Left lung (tissue), 10 donors: ENCODE results near the gene ZNF710. TPM values are rescaled to one million over a fixed set of nuclear protein-coding genes. Genes with fewer than 3 reads are reported as not detected.

Experiments
- ATAC-seq: fragments of 200-7000 bp; cut with Tn5 transposase; one replicate; pipeline ENCODE4 v1.9.1; 2020; ENCODE audit warnings: moderate library complexity
- DNase-seq, 4 donors: peaks; one replicate each; pipeline ENCODE4 v3.0.0-alpha.2; 2013 to 2020
- H3K27ac ChIP-seq, 2 donors: fragments of 200-600 bp; sonication (generic) in 1 of 2; one replicate each; pipeline versions ENCODE4 v1.5.0 to v1.8.0; 2020 to 2021
- H3K27me3 ChIP-seq, 2 donors: fragments of 200-600 bp; sonication (generic) in 1 of 2; one replicate each; pipeline versions ENCODE4 v1.5.0 to v1.8.0; 2020 to 2021
- H3K36me3 ChIP-seq, 2 donors: fragments of 200-600 bp; sonication (generic) in 1 of 2; one replicate each; pipeline versions ENCODE4 v1.5.0 to v1.8.0; 2020 to 2021
- H3K4me1 ChIP-seq, 2 donors: fragments of 200-600 bp; one replicate each; pipeline ENCODE4 v1.8.0; 2021
- H3K4me3 ChIP-seq, 2 donors: fragments of 200-600 bp; sonication (generic) in 1 of 2; one replicate each; pipeline versions ENCODE4 v1.5.0 to v1.8.0; 2020 to 2021; ENCODE audit warnings: mild to moderate bottlenecking in 1 of 2
- H3K9me3 ChIP-seq, 2 donors: fragments of 200-600 bp; sonication (generic) in 1 of 2; one replicate each; pipeline versions ENCODE4 v1.5.0 to v1.8.0; 2020 to 2021
- intact Hi-C, 2 donors: fragments of 100-400 bp; cut with DNase I; formaldehyde crosslinking; loops; one replicate each; pipeline versions ENCODE4 v1.11.2 to v1.14.2; 2022
- polyA plus RNA-seq, 6 donors: library from polyadenylated mRNA; unstranded; fragments of 120-200 nt; gene quantifications; one replicate each; pipeline ENCODE4 v1.2.1, GENCODE V29; 2013; ENCODE audit not compliant: insufficient read length in 6 of 6
- total RNA-seq, 2 donors: library from RNA; stranded (reverse); fragmentation: NEBNext Ultra II Directional; extraction: Animal tissue kit (Norgen Biotek cat#: 25700); gene quantifications; one replicate each; pipeline ENCODE4 v1.2.1, GENCODE V29; 2021
- TF ChIP-seq, protein P1 (sequence below), 2 donors: fragments of 200-600 bp; sonication (generic) in 1 of 2; IDR thresholded peaks; one replicate each; pipeline versions ENCODE4 v1.5.0 to v1.8.0; 2021; ENCODE audit warnings: antibody characterized with exemption in 2 of 2
- donor health status: DM: no; HTN: yes; CAD: no.
- donor health status: DM: no; HTN: no; CAD: no.

ZNF710 gene
- total and polyA plus RNA-seq, 8 donors: 27.9 to 53.7 (median 39.9) TPM

DNA sequence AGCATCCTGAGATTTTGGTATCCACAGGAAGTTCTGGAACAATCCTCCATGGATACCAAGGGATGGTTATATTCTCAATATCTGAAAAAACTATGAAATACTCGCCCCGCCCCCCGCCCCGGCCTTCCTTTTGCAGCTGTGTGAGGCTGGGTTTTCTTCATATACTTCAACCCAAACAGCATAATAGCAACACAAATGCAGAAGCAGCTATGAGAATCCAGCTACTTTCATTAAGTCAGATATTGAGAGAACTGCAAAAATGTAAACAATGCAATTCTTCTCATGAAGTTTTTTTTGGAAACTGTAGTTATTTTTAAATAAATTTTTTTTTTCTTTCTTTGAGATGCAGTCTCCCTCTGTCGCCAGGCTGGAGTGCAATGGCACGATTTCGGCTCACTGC, 112.0 kb downstream of the ZNF710 start:
- H3K36me3 ChIP-seq: no peaks in the 10 kb centered on the region
- no peak overlapping the region for H3K27ac ChIP-seq
- H3K4me3 ChIP-seq: no peak overlapping the region
- ATAC-seq: no peak
- H3K27me3 ChIP-seq: no peaks in the 10 kb centered on the region
- intact Hi-C loops: no loop called here
- TF ChIP-seq, protein P1, sequence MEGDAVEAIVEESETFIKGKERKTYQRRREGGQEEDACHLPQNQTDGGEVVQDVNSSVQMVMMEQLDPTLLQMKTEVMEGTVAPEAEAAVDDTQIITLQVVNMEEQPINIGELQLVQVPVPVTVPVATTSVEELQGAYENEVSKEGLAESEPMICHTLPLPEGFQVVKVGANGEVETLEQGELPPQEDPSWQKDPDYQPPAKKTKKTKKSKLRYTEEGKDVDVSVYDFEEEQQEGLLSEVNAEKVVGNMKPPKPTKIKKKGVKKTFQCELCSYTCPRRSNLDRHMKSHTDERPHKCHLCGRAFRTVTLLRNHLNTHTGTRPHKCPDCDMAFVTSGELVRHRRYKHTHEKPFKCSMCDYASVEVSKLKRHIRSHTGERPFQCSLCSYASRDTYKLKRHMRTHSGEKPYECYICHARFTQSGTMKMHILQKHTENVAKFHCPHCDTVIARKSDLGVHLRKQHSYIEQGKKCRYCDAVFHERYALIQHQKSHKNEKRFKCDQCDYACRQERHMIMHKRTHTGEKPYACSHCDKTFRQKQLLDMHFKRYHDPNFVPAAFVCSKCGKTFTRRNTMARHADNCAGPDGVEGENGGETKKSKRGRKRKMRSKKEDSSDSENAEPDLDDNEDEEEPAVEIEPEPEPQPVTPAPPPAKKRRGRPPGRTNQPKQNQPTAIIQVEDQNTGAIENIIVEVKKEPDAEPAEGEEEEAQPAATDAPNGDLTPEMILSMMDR (IDR thresholded peaks at IDR 0.05): no peak
- H3K4me1 ChIP-seq: no peaks in the 10 kb centered on the region
- DNase-seq: no peak
- H3K9me3 ChIP-seq: peaks cover 0 to 19% of the 10 kb centered on the region in 2 donors

- TF ChIP-seq, protein P1 (IDR thresholded peaks at IDR 0.05): no peak
- no peaks in the 10 kb centered on the region for H3K4me1 ChIP-seq
- H3K36me3 ChIP-seq: no peaks in the 10 kb centered on the region
- H3K27me3 ChIP-seq: no peaks in the 10 kb centered on the region
- DNase-seq: no peak
- no peak overlapping the region for H3K4me3 ChIP-seq
- peaks cover 0 to 19% of the 10 kb centered on the region in 2 donors for H3K9me3 ChIP-seq
- intact Hi-C loops: no loop called here
- H3K27ac ChIP-seq: no peak overlapping the region
- ATAC-seq: no peak
These were observed 113.4 kb downstream of the ZNF710 start for GRCh38 chr15:90114451-90114901.

DNA sequence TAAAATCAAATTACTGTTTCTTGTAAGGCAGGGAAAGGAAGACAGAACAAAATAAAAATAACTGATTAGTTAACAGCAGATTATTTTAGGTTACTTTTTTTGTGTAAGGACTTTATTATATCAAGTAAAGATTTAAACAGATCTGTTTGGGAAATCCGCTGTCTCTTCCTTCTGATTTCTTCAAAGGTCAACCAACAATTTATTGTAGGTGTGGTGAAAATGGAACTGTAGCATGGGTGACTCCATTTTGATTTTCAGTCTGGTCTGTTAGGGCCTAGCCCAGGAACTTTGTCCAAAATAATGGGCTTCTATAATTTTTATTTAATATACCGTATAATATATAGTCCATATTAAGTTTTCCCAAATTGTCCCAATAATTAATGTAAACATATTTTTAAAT, 114.7 kb downstream of the ZNF710 start:
- H3K4me3 ChIP-seq: no peak overlapping the region
- no peak for DNase-seq
- H3K36me3 ChIP-seq: no peaks in the 10 kb centered on the region
- ATAC-seq: no peak
- TF ChIP-seq, protein P1 (IDR thresholded peaks at IDR 0.05): no peak
- no peaks in the 10 kb centered on the region for H3K27me3 ChIP-seq
- intact Hi-C loops: no loop called here
- no peak overlapping the region for H3K27ac ChIP-seq
- no peaks in the 10 kb centered on the region for H3K4me1 ChIP-seq
- H3K9me3 ChIP-seq: peaks cover 0 to 19% of the 10 kb centered on the region in 2 donors

GRCh38 chr15:90119367-90119766, 118.2 kb downstream of the ZNF710 start:
- Histone ChIP-seq H3K4me3 (no peak overlapping the region), H3K9me3 (peaks cover 0 to 10% of the 10 kb centered on the region in 2 donors), H3K27ac (no peak overlapping the region), H3K36me3 (no peaks in the 10 kb centered on the region), H3K27me3 (no peaks in the 10 kb centered on the region), H3K4me1 (no peaks in the 10 kb centered on the region)
- intact Hi-C loops: no loop called here
- DNase-seq: no peak
- TF ChIP-seq, protein P1 (IDR thresholded peaks at IDR 0.05): no peak
- no peak for ATAC-seq

- TF ChIP-seq, protein P1 (IDR thresholded peaks at IDR 0.05): no peak
- intact Hi-C loops: no loop called here
These were observed 120.0 kb downstream of the ZNF710 start for GRCh38 chr15:90121086-90121485.

More at GRCh38 chr15:90121086-90121485, 120.0 kb downstream of the ZNF710 start:
- H3K27me3 ChIP-seq: no peaks in the 10 kb centered on the region
- no peaks in the 10 kb centered on the region for H3K9me3 ChIP-seq
- ATAC-seq (no peak), DNase-seq (no peak)
- no peaks in the 10 kb centered on the region for H3K36me3 ChIP-seq
- H3K4me3 ChIP-seq: no peak overlapping the region
- H3K27ac ChIP-seq: no peak overlapping the region
- no peaks in the 10 kb centered on the region for H3K4me1 ChIP-seq
